CD4-positive, alpha-beta T cell (primary cell): Measurements from ENCODE around the gene ADCY5. TPM values are rescaled to one million over a fixed set of nuclear protein-coding genes. Genes with fewer than 3 reads are reported as not detected.

Experiments used
- ATAC-seq: fragments of 200-7000 bp; cut with Tn5 transposase; one replicate; pipeline ENCODE4 v1.10.0; 2022; ENCODE audit warnings: mild to moderate bottlenecking; ENCODE audit not compliant: poor library complexity
- CTCF ChIA-PET: fragments of 350-600 bp; sonication (Branson Sonifier 250); formaldehyde crosslinking; loops from one replicate; lab custom pipeline; 2021; ENCODE audit warnings: antibody characterized with exemption, inconsistent platforms; lab: Charles Lee
- POLR2A ChIA-PET: fragments of 350-600 bp; sonication (Branson Sonifier 250); formaldehyde crosslinking; loops from one replicate; lab custom pipeline; 2021; ENCODE audit warnings: antibody characterized with exemption, inconsistent platforms; lab: Charles Lee
- DNase-seq, 14 experiments: peaks; one replicate each; pipeline ENCODE4 v3.0.0-alpha.2; 2013 to 2020; ENCODE audit warnings: mixed read lengths in 2 of 14
- H3K27ac ChIP-seq, 2 donors: one replicate each; pipeline versions ENCODE4 v1.5.1 to v1.7.0; 2013; ENCODE audit warnings: low read length in 2 of 2, low read depth in 1 of 2, mild to moderate bottlenecking in 1 of 2
- H3K27me3 ChIP-seq, 2 experiments: 1 replicate in 1 of 2; 2 replicates in 1 of 2; pipeline versions ENCODE4 v1.6.1 to v1.7.0; 2013; ENCODE audit warnings: low read length in 2 of 2, control low read depth in 1 of 2, mild to moderate bottlenecking in 1 of 2, moderate library complexity in 1 of 2; ENCODE audit not compliant: insufficient read depth in 2 of 2, control insufficient read depth in 1 of 2
- H3K36me3 ChIP-seq: one replicate; pipeline ENCODE4 v1.6.1; 2013; ENCODE audit warnings: low read length, control low read depth; ENCODE audit not compliant: insufficient read depth
- H3K4me1 ChIP-seq: one replicate; pipeline ENCODE4 v1.6.1; 2013; ENCODE audit warnings: low read length, control low read depth; ENCODE audit not compliant: insufficient read depth
- H3K4me3 ChIP-seq: one replicate; pipeline ENCODE4 v1.5.1; 2013; ENCODE audit warnings: mild to moderate bottlenecking, low read length, moderate library complexity
- H3K9me3 ChIP-seq, 2 experiments: 1 replicate in 1 of 2; 2 replicates in 1 of 2; pipeline versions ENCODE4 v1.6.1 to v1.7.0; 2013; ENCODE audit warnings: low read length in 2 of 2, mild to moderate bottlenecking in 2 of 2, control low read depth in 1 of 2, moderate library complexity in 1 of 2; ENCODE audit not compliant: control insufficient read depth in 1 of 2, insufficient read depth in 1 of 2
- H3K27ac Mint-ChIP-seq: one replicate; pipeline ENCODE4 v1.8.0; 2020; ENCODE audit warnings: mixed read lengths
- H3K27me3 Mint-ChIP-seq: one replicate; pipeline ENCODE4 v1.8.0; 2021; ENCODE audit warnings: mixed read lengths
- H3K36me3 Mint-ChIP-seq: one replicate; pipeline ENCODE4 v1.8.0; 2021; ENCODE audit warnings: low read depth, mixed read lengths
- H3K4me1 Mint-ChIP-seq: one replicate; pipeline ENCODE4 v1.8.0; 2021; ENCODE audit warnings: low read depth, mixed read lengths
- H3K4me3 Mint-ChIP-seq: one replicate; pipeline ENCODE4 v1.8.0; 2020; ENCODE audit warnings: mild to moderate bottlenecking, mixed read lengths
- H3K9me3 Mint-ChIP-seq: one replicate; pipeline ENCODE4 v1.8.0; 2020; ENCODE audit warnings: mixed read lengths
- CTCF ChIP-seq: fragments of 200-600 bp; IDR thresholded peaks from one replicate; pipeline ENCODE4 v1.8.0; 2022; ENCODE audit warnings: antibody characterized with exemption, mild to moderate bottlenecking
- intact Hi-C, 2 experiments: fragments of 100-400 bp; cut with DNase I in 1 of 2; cut with micrococcal nuclease in 1 of 2; formaldehyde crosslinking; loops; one replicate each; pipeline versions ENCODE4 v1.15.1 to v1.9.0; 2023 to 2025; cut with DNase I, micrococcal nuclease
- total RNA-seq, 174 experiments: library from RNA in 2 of 174; stranded (reverse) in 2 of 174; gene quantifications; one replicate each; pipeline ENCODE4 v1.2.3 and lab custom pipeline; 2021 to 2026

The ADCY5 gene
- total RNA-seq, 2 experiments from 2014 or later, result not detected

DNA sequence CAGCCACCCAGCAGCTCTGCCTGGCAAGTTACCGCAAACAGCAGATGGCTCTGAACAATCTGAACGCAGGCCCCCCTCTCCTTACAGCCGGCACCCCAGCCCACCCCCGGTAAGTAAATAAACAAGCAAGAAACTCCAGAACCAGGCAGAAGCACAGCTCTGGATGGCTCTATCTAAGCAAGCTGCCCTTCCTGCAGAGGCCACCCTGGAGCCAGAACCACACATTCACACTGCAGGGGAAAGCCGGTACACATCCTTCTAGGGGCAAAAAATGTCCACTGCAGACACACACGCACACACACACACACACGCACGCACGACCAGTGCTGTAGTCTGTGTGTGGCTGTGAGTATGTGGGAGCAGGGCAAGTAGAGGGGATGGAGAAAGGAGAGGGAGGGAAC, 63.9 kb downstream of the ADCY5 start:
- H3K4me3 Mint-ChIP-seq, result no peak overlapping the region
- no peaks in the 10 kb centered on the region for H3K9me3 ChIP-seq
- ChIA-PET POLR2A (no interaction called here), CTCF (no interaction called here)
- H3K4me3 ChIP-seq, result no peak overlapping the region
- no peaks in the 10 kb centered on the region for H3K4me1 Mint-ChIP-seq
- intact Hi-C loops, result no loop called here
- no peaks in the 10 kb centered on the region for H3K36me3 Mint-ChIP-seq
- DNase-seq (no peak), ATAC-seq (no peak)
- H3K27me3 ChIP-seq, result peaks cover 0 to 8% of the 10 kb centered on the region in 2 experiments
- H3K36me3 ChIP-seq, result no peaks in the 10 kb centered on the region
- no peaks in the 10 kb centered on the region for H3K4me1 ChIP-seq
- H3K27me3 Mint-ChIP-seq, result peaks cover 36% of the 10 kb centered on the region
- no peak overlapping the region for H3K27ac ChIP-seq
- no peak overlapping the region for H3K27ac Mint-ChIP-seq
- no peak for TF ChIP-seq CTCF
- H3K9me3 Mint-ChIP-seq, result no peaks in the 10 kb centered on the region

DNA sequence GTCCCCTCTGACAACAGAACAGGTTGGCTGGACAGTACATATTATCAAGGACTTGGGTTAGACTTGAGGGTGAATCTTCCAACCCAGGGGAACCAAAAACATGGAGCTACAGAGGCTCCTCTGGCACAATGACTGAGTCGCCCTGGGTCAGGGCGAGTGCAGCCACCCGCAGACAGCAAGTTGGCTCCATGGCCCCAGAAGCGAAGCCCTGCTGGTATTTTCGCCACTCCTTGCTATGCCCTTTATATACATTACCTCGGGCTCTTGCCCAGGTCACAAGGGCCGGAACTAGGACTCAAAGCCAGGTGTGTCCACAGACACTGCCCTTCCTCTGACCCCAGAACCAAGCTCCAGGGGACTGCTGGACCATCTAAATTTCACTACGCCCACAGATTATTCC, 64.6 kb downstream of the ADCY5 start:
- no peak for TF ChIP-seq CTCF
- H3K9me3 ChIP-seq, result no peaks in the 10 kb centered on the region
- H3K36me3 ChIP-seq, result no peaks in the 10 kb centered on the region
- DNase-seq (no peak), ATAC-seq (no peak)
- CTCF ChIA-PET, result no interaction called here
- H3K4me1 ChIP-seq, result no peaks in the 10 kb centered on the region
- peaks cover 0 to 8% of the 10 kb centered on the region in 2 experiments for H3K27me3 ChIP-seq
- peaks cover 36% of the 10 kb centered on the region for H3K27me3 Mint-ChIP-seq
- no peak overlapping the region for H3K4me3 Mint-ChIP-seq
- intact Hi-C loops, result no loop called here
- POLR2A ChIA-PET, result no interaction called here
- no peak overlapping the region for H3K4me3 ChIP-seq
- no peaks in the 10 kb centered on the region for H3K4me1 Mint-ChIP-seq
- H3K9me3 Mint-ChIP-seq, result no peaks in the 10 kb centered on the region
- no peaks in the 10 kb centered on the region for H3K36me3 Mint-ChIP-seq
- H3K27ac ChIP-seq, result no peak overlapping the region
- no peak overlapping the region for H3K27ac Mint-ChIP-seq

DNA sequence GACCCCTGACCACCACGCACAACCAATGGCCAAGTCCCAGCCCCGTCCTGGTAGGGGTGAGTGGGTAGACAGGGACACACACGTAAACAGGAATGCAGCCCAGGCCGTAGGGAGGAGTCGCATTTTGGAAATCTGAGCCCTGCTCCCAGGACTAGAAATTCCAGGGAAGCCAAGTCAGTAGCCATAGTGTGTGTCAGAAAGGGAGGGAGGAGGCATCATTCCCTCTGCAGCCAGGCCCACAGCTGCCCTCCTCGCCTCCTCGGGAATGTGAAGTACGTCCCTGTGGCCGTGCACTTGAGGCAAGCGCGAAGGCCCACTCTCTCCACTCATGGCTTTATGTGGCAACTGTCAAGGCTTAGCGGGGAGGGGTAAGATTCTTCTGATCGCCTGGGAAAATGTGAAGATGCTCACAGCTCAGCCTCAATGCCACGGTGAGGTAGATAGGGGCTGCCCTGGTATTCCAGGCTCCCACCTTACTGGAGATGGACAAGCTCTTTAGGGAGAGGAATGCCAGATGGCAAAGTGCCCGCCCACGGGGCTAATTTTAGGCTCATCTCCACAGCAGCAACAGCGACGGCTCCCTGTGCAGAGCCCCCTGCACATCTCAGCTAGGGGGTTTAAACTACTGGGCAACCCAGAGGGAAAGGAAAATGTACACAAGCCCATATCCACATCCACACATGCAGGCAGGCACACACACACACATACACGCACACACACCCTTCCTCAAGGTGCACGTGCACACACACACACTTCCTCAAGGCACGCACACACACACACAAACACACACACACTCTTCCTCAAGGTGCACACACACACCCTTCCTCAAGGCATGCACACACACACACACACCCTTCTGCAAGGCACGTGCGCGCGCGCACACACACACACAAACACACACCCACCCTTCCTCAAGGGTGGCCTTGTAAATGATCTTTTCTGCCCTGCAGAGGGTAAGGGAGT, 65.5 kb downstream of the ADCY5 start:
- intact Hi-C loops, result no loop called here
- no peaks in the 10 kb centered on the region for H3K4me1 Mint-ChIP-seq
- ATAC-seq, result no peak

More for the DNA sequence above, 65.5 kb downstream of the ADCY5 start:
- no peak for TF ChIP-seq CTCF
- ChIA-PET CTCF (no interaction called here), POLR2A (no interaction called here)
- DNase-seq, result no peak
- Mint-ChIP-seq H3K9me3 (no peaks in the 10 kb centered on the region), H3K4me3 (no peak overlapping the region), H3K36me3 (no peaks in the 10 kb centered on the region), H3K27me3 (peaks cover 30% of the 10 kb centered on the region), H3K27ac (no peak overlapping the region)
- Histone ChIP-seq H3K36me3 (no peaks in the 10 kb centered on the region), H3K27me3 (peaks cover 0 to 8% of the 10 kb centered on the region in 2 experiments), H3K27ac (no peak overlapping the region), H3K4me1 (no peaks in the 10 kb centered on the region), H3K4me3 (no peak overlapping the region), H3K9me3 (no peaks in the 10 kb centered on the region)
